Measurements from ENCODE around the gene FGFR2.

FGFR2 gene

GRCh38 chr10:121541450-121542120, 56.7 kb downstream of the FGFR2 start:
- no peaks in the 10 kb centered on the region for H3K27me3 ChIP-seq (ENCODE audit: control insufficient read depth, insufficient read depth, low read length)
- no peaks in the 10 kb centered on the region for H3K9me3 ChIP-seq (ENCODE audit: control insufficient read depth, low read depth, low read length)
- peaks cover 56% of the 10 kb centered on the region for H3K4me1 ChIP-seq (ENCODE audit: control insufficient read depth, low read depth, low read length)
- peaks cover 54% of the 10 kb centered on the region for H3K36me3 ChIP-seq (ENCODE audit: control insufficient read depth, low read depth, low read length)
- H3K27ac ChIP-seq (ENCODE audit: low read length): peak overlapping the region; percentile 16
- peak overlapping the region; percentile 6 for H3K9ac ChIP-seq (ENCODE audit: low read length)
- H3K4me3 ChIP-seq (ENCODE audit: low read length): peak overlapping the region; percentile 48

- H3K4me3 ChIP-seq (ENCODE audit: low read length): peak overlapping the region; percentile 48
- peak overlapping the region; percentile 6 for H3K27ac ChIP-seq (ENCODE audit: low read length)
- H3K9ac ChIP-seq (ENCODE audit: low read length): no peak overlapping the region
- no peaks in the 10 kb centered on the region for H3K27me3 ChIP-seq (ENCODE audit: control insufficient read depth, insufficient read depth, low read length)
- peaks cover 55% of the 10 kb centered on the region for H3K36me3 ChIP-seq (ENCODE audit: control insufficient read depth, low read depth, low read length)
- H3K4me1 ChIP-seq (ENCODE audit: control insufficient read depth, low read depth, low read length): peaks cover 62% of the 10 kb centered on the region
- H3K9me3 ChIP-seq (ENCODE audit: control insufficient read depth, low read depth, low read length): no peaks in the 10 kb centered on the region
Measured at GRCh38 chr10:121540732-121541395, 57.4 kb downstream of the FGFR2 start.

- H3K4me1 ChIP-seq (ENCODE audit: control insufficient read depth, low read depth, low read length): peaks cover 65% of the 10 kb centered on the region
- no peak overlapping the region for H3K4me3 ChIP-seq (ENCODE audit: low read length)
- H3K9ac ChIP-seq (ENCODE audit: low read length): no peak overlapping the region
- no peak overlapping the region for H3K27ac ChIP-seq (ENCODE audit: low read length)
- no peaks in the 10 kb centered on the region for H3K27me3 ChIP-seq (ENCODE audit: control insufficient read depth, insufficient read depth, low read length)
- peaks cover 55% of the 10 kb centered on the region for H3K36me3 ChIP-seq (ENCODE audit: control insufficient read depth, low read depth, low read length)
- no peaks in the 10 kb centered on the region for H3K9me3 ChIP-seq (ENCODE audit: control insufficient read depth, low read depth, low read length)
Measured at GRCh38 chr10:121539786-121540185, 58.5 kb downstream of the FGFR2 start.

GRCh38 chr10:121536310-121536913, 61.8 kb downstream of the FGFR2 start:
- H3K9ac ChIP-seq (ENCODE audit: low read length): no peak overlapping the region
- no peak overlapping the region for H3K27ac ChIP-seq (ENCODE audit: low read length)
- H3K4me3 ChIP-seq (ENCODE audit: low read length): no peak overlapping the region
- no peaks in the 10 kb centered on the region for H3K9me3 ChIP-seq (ENCODE audit: control insufficient read depth, low read depth, low read length)
- no peaks in the 10 kb centered on the region for H3K27me3 ChIP-seq (ENCODE audit: control insufficient read depth, insufficient read depth, low read length)
- H3K36me3 ChIP-seq (ENCODE audit: control insufficient read depth, low read depth, low read length): peaks cover 57% of the 10 kb centered on the region
- H3K4me1 ChIP-seq (ENCODE audit: control insufficient read depth, low read depth, low read length): peaks cover 44% of the 10 kb centered on the region

- peaks cover 57% of the 10 kb centered on the region for H3K36me3 ChIP-seq (ENCODE audit: control insufficient read depth, low read depth, low read length)
- no peak overlapping the region for H3K9ac ChIP-seq (ENCODE audit: low read length)
- H3K4me1 ChIP-seq (ENCODE audit: control insufficient read depth, low read depth, low read length): peaks cover 33% of the 10 kb centered on the region
- no peaks in the 10 kb centered on the region for H3K27me3 ChIP-seq (ENCODE audit: control insufficient read depth, insufficient read depth, low read length)
- no peak overlapping the region for H3K4me3 ChIP-seq (ENCODE audit: low read length)
- H3K9me3 ChIP-seq (ENCODE audit: control insufficient read depth, low read depth, low read length): no peaks in the 10 kb centered on the region
- H3K27ac ChIP-seq (ENCODE audit: low read length): no peak overlapping the region
Measured at GRCh38 chr10:121535381-121535780, 62.9 kb downstream of the FGFR2 start.

GRCh38 chr10:121532292-121532864, 65.9 kb downstream of the FGFR2 start:
- H3K36me3 ChIP-seq (ENCODE audit: control insufficient read depth, low read depth, low read length): peaks cover 33% of the 10 kb centered on the region
- H3K4me3 ChIP-seq (ENCODE audit: low read length): no peak overlapping the region
- H3K27me3 ChIP-seq (ENCODE audit: control insufficient read depth, insufficient read depth, low read length): no peaks in the 10 kb centered on the region
- H3K27ac ChIP-seq (ENCODE audit: low read length): no peak overlapping the region
- no peak overlapping the region for H3K9ac ChIP-seq (ENCODE audit: low read length)
- peaks cover 32% of the 10 kb centered on the region for H3K4me1 ChIP-seq (ENCODE audit: control insufficient read depth, low read depth, low read length)
- H3K9me3 ChIP-seq (ENCODE audit: control insufficient read depth, low read depth, low read length): no peaks in the 10 kb centered on the region

- Histone ChIP-seq H3K27ac (ENCODE audit: low read length) (no peak overlapping the region), H3K9ac (ENCODE audit: low read length) (no peak overlapping the region), H3K4me1 (ENCODE audit: control insufficient read depth, low read depth, low read length) (peaks cover 27% of the 10 kb centered on the region), H3K36me3 (ENCODE audit: control insufficient read depth, low read depth, low read length) (peaks cover 33% of the 10 kb centered on the region), H3K9me3 (ENCODE audit: control insufficient read depth, low read depth, low read length) (no peaks in the 10 kb centered on the region), H3K27me3 (ENCODE audit: control insufficient read depth, insufficient read depth, low read length) (no peaks in the 10 kb centered on the region), H3K4me3 (ENCODE audit: low read length) (no peak overlapping the region)
Measured at GRCh38 chr10:121531830-121532178, 66.4 kb downstream of the FGFR2 start.

GRCh38 chr10:121531076-121531829, 67.0 kb downstream of the FGFR2 start:
- Histone ChIP-seq H3K36me3 (ENCODE audit: control insufficient read depth, low read depth, low read length) (peaks cover 39% of the 10 kb centered on the region), H3K9me3 (ENCODE audit: control insufficient read depth, low read depth, low read length) (no peaks in the 10 kb centered on the region)

GRCh38 chr10:121530481-121531075, 67.7 kb downstream of the FGFR2 start:
- peaks cover 21% of the 10 kb centered on the region for H3K4me1 ChIP-seq (ENCODE audit: control insufficient read depth, low read depth, low read length)
- no peak overlapping the region for H3K9ac ChIP-seq (ENCODE audit: low read length)
- H3K4me3 ChIP-seq (ENCODE audit: low read length): no peak overlapping the region
- H3K36me3 ChIP-seq (ENCODE audit: control insufficient read depth, low read depth, low read length): peaks cover 42% of the 10 kb centered on the region
- no peaks in the 10 kb centered on the region for H3K27me3 ChIP-seq (ENCODE audit: control insufficient read depth, insufficient read depth, low read length)
- H3K9me3 ChIP-seq (ENCODE audit: control insufficient read depth, low read depth, low read length): no peaks in the 10 kb centered on the region
- no peak overlapping the region for H3K27ac ChIP-seq (ENCODE audit: low read length)

More at GRCh38 chr10:121531076-121531829, 67.0 kb downstream of the FGFR2 start:
- no peak overlapping the region for H3K27ac ChIP-seq (ENCODE audit: low read length)
- no peak overlapping the region for H3K9ac ChIP-seq (ENCODE audit: low read length)
- no peaks in the 10 kb centered on the region for H3K27me3 ChIP-seq (ENCODE audit: control insufficient read depth, insufficient read depth, low read length)
- no peak overlapping the region for H3K4me3 ChIP-seq (ENCODE audit: low read length)
- peaks cover 22% of the 10 kb centered on the region for H3K4me1 ChIP-seq (ENCODE audit: control insufficient read depth, low read depth, low read length)

- peaks cover 44% of the 10 kb centered on the region for H3K36me3 ChIP-seq (ENCODE audit: control insufficient read depth, low read depth, low read length)
- H3K27ac ChIP-seq (ENCODE audit: low read length): peak overlapping the region; percentile 15
- peaks cover 18% of the 10 kb centered on the region for H3K4me1 ChIP-seq (ENCODE audit: control insufficient read depth, low read depth, low read length)
- H3K9ac ChIP-seq (ENCODE audit: low read length): no peak overlapping the region
- no peak overlapping the region for H3K4me3 ChIP-seq (ENCODE audit: low read length)
- H3K27me3 ChIP-seq (ENCODE audit: control insufficient read depth, insufficient read depth, low read length): no peaks in the 10 kb centered on the region
- H3K9me3 ChIP-seq (ENCODE audit: control insufficient read depth, low read depth, low read length): no peaks in the 10 kb centered on the region
Measured at GRCh38 chr10:121527690-121528089, 70.6 kb downstream of the FGFR2 start.

GRCh38 chr10:121526801-121527221, 71.4 kb downstream of the FGFR2 start:
- Histone ChIP-seq H3K36me3 (ENCODE audit: control insufficient read depth, low read depth, low read length) (peaks cover 41% of the 10 kb centered on the region), H3K4me1 (ENCODE audit: control insufficient read depth, low read depth, low read length) (peaks cover 17% of the 10 kb centered on the region), H3K27me3 (ENCODE audit: control insufficient read depth, insufficient read depth, low read length) (no peaks in the 10 kb centered on the region), H3K4me3 (ENCODE audit: low read length) (no peak overlapping the region), H3K9ac (ENCODE audit: low read length) (no peak overlapping the region), H3K9me3 (ENCODE audit: control insufficient read depth, low read depth, low read length) (no peaks in the 10 kb centered on the region), H3K27ac (ENCODE audit: low read length) (no peak overlapping the region)
